Transverse colon (tissue), 4 donors: Measurements from ENCODE around the gene TRIM44.

Experiments used
- EP300 ChIP-seq: sonication (generic); formaldehyde crosslinking; IDR thresholded peaks from one replicate; pipeline ENCODE4 v1.6.1; 2017; ENCODE audit warnings: antibody characterized with exemption, low read depth
- POLR2A ChIP-seq: fragments of 450-650 bp; IDR thresholded peaks from one replicate; pipeline ENCODE4 v1.6.1; 2016; ENCODE audit warnings: antibody characterized with exemption, mild to moderate bottlenecking, moderate library complexity
- POLR2AphosphoS5 ChIP-seq, 3 donors: sonication (generic); formaldehyde crosslinking; IDR thresholded peaks; one replicate each; pipeline ENCODE4 v1.6.1; 2016; ENCODE audit warnings: antibody characterized with exemption in 3 of 3
- TF ChIP-seq, protein P1 (sequence below), 5 experiments: fragments of 200-600 bp in 3 of 5; fragments of 450-650 bp in 2 of 5; sonication (generic) in 3 of 5; IDR thresholded peaks; 1 replicate in 2 of 5; 2 replicates in 3 of 5; pipeline ENCODE4 v1.5.1; 2016 to 2017; ENCODE audit warnings: antibody characterized with exemption in 5 of 5, inconsistent platforms in 3 of 5, mild to moderate bottlenecking in 2 of 5, moderate library complexity in 1 of 5

DNA sequence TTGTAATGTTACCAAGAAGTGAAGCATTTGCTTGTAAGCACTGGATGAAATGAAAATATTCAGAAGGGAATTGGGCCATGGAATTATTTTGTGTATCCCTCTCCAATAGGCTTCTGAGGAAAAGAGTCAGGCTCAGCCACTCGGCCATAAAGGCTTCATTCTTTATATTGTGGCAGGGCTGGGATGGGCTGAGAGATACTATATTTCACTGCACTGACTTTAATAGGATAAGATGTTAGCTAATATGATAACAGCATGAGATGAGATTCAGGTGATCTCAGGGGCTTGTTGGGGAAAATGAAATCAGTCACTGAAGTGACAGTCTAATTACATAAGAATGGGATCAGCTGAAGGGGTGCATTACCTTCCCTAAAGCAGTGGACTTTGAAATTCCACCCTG is 7.3 kb upstream of the TRIM44 start:
- no peak for TF ChIP-seq POLR2AphosphoS5 (IDR thresholded peaks at IDR 0.05)
- no peak for TF ChIP-seq POLR2A
- TF ChIP-seq, protein P1, sequence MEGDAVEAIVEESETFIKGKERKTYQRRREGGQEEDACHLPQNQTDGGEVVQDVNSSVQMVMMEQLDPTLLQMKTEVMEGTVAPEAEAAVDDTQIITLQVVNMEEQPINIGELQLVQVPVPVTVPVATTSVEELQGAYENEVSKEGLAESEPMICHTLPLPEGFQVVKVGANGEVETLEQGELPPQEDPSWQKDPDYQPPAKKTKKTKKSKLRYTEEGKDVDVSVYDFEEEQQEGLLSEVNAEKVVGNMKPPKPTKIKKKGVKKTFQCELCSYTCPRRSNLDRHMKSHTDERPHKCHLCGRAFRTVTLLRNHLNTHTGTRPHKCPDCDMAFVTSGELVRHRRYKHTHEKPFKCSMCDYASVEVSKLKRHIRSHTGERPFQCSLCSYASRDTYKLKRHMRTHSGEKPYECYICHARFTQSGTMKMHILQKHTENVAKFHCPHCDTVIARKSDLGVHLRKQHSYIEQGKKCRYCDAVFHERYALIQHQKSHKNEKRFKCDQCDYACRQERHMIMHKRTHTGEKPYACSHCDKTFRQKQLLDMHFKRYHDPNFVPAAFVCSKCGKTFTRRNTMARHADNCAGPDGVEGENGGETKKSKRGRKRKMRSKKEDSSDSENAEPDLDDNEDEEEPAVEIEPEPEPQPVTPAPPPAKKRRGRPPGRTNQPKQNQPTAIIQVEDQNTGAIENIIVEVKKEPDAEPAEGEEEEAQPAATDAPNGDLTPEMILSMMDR (IDR thresholded peaks at IDR 0.05), result no peak
- no peak for TF ChIP-seq EP300
